Measurements from ENCODE around the gene KRTAP4-8. TPM values are rescaled to one million over a fixed set of nuclear protein-coding genes. Genes with fewer than 3 reads are reported as not detected.
"Not testable (repeated sequence)": the region's sequence is repeated elsewhere in the genome, so short reads cannot be mapped to it uniquely, and the experiment has no call there.

Gene KRTAP4-8
- total and polyA plus RNA-seq, 2 of the 13 experiments (the other 11 are each of a cell fraction or from before 2014, with no cell fraction given) = not detected

DNA sequence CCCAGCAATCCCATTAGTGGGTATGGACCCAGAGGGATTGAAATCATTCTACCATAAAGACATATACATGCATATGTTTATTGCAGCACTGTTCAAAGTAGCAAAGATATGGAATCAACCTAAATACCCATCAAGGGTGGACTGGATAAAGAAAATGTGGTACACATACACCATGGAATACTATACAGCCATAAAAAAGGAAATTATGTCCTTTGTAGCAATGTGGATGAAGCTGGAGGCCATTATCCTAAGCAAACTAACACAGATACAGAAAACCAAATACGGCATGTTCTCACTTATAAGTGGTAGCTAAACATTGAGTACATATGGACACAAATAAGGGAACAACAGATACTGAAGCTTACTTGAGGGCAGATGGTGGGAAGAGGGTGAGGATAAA is 40.4 kb downstream of the KRTAP4-8 start:
- H3K9me3 ChIP-seq (ENCODE audit: low read length) = no peaks in the 10 kb centered on the region
- no peaks in the 10 kb centered on the region for H3K27me3 ChIP-seq (ENCODE audit: control insufficient read depth in 1 of 2, insufficient read depth in 2 of 2, low read length in 2 of 2)
- no TSS peak for BruUV-seq (replicated peaks)
- H3K4me3 ChIP-seq (replicated peaks in 1 of 3; ENCODE audit: insufficient read depth in 1 of 3, low read depth in 2 of 3, low read length in 3 of 3) = no peak overlapping the region
- no peak overlapping the region for H3K4me2 ChIP-seq (ENCODE audit: low read depth, low read length)
- no peaks in the 10 kb centered on the region for H4K20me1 ChIP-seq (ENCODE audit: insufficient read depth, low read length)
- no peak overlapping the region for H3K9ac ChIP-seq (ENCODE audit: insufficient read depth, low read depth, low read length)
- CTCF ChIA-PET (ENCODE audit: low intra/inter-chr PET ratio, low total read pairs) = no interaction called here
- no peaks in the 10 kb centered on the region for H3K36me3 ChIP-seq (replicated peaks in 1 of 2; ENCODE audit: control insufficient read depth in 1 of 2, insufficient read depth in 2 of 2, low read length in 2 of 2)
- ATAC-seq (no peak), DNase-seq (ENCODE audit: low spot score) (no peak), FAIRE-seq (no peak)
- no peak overlapping the region for H3K27ac ChIP-seq (ENCODE audit: extremely low read length, insufficient read depth, low read length)
- POLR2A ChIA-PET = no interaction called here
- WGBS (ENCODE audit: low lambda C conversion rate) = 100% methylated on average over 1 of the region's 1 CpG
- peaks cover 44% of the 10 kb centered on the region for H3K4me1 ChIP-seq (ENCODE audit: insufficient read depth, low read length)
- intact Hi-C loops (cut with micrococcal nuclease; ENCODE audit: unreplicated experiment) (no loop called here), in situ Hi-C loops (cut with HindIII; ENCODE audit: extremely low pct_ligation_motif_present, low pct_unique_long_range_greater_than_20kb) (loop anchor here (5.0 to 10.0 kb wide), 2 partner anchors 50 to 103 kb away; partner anchors contain the start of gene KRTAP3-1)
- no peak overlapping the region for H2AFZ ChIP-seq (ENCODE audit: low read length)
- no peaks in the 10 kb centered on the region for H3K79me2 ChIP-seq (ENCODE audit: insufficient read depth, low read length)
- TF ChIP-seq HMG20A (CRISPR knock-in tag; IDR thresholded peaks at IDR 0.05; ENCODE audit: borderline replicate concordance) (peak; percentile 15; the same call in 1 of the 2 replicates), MATR3 (CRISPR knock-in tag; IDR thresholded peaks at IDR 0.05) (no peak)

DNA sequence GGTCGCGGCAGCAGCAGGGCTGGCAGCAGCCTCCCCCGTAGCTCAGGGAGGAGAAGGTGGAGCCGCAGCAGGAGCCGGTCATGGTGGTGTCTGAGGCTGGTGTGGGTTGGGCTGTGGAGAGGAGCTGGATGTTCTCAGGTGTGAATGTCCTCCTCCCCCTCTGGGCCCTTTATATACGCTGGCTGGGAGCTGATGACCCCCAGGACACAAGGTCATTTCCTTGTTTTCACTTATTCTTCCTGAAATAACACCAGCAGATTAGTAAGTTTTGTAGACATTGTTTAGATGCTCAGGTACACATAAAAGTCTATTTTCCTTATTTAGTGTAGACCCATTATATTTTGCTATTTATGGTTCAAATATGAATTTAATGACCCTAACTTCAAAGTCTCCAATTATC is 42.8 kb downstream of the KRTAP4-8 start, which contains the start of gene KRTAP2-2:
Gene KRTAP2-2 (minus strand): TSS at position 101 of the 400 bp plus-strand sequence. CDS start 19 bp downstream, at position 82.
- H3K79me2 ChIP-seq (ENCODE audit: insufficient read depth, low read length); H3K4me3 ChIP-seq (replicated peaks in 1 of 3; ENCODE audit: insufficient read depth in 1 of 3, low read depth in 2 of 3, low read length in 3 of 3); intact Hi-C loops (cut with micrococcal nuclease; ENCODE audit: unreplicated experiment); ATAC-seq; H4K20me1 ChIP-seq (ENCODE audit: insufficient read depth, low read length); H3K36me3 ChIP-seq (replicated peaks in 1 of 2; ENCODE audit: control insufficient read depth in 1 of 2, insufficient read depth in 2 of 2, low read length in 2 of 2); H3K27ac ChIP-seq (ENCODE audit: extremely low read length, insufficient read depth, low read length); H3K9me3 ChIP-seq (ENCODE audit: low read length); CTCF ChIA-PET (ENCODE audit: low intra/inter-chr PET ratio, low total read pairs); H3K9ac ChIP-seq (ENCODE audit: insufficient read depth, low read depth, low read length); POLR2A ChIA-PET; DNase-seq (ENCODE audit: low spot score); H3K4me2 ChIP-seq (ENCODE audit: low read depth, low read length); H2AFZ ChIP-seq (ENCODE audit: low read length); FAIRE-seq; BruUV-seq (replicated peaks); H3K27me3 ChIP-seq (ENCODE audit: control insufficient read depth in 1 of 2, insufficient read depth in 2 of 2, low read length in 2 of 2): not testable (repeated sequence)
- H3K4me1 ChIP-seq (ENCODE audit: insufficient read depth, low read length) = peaks cover 23% of the 10 kb centered on the region
- in situ Hi-C loops (cut with HindIII; ENCODE audit: extremely low pct_ligation_motif_present, low pct_unique_long_range_greater_than_20kb) = loop anchor here (5.0 to 10.0 kb wide), 2 partner anchors 48 to 100 kb away; partner anchors contain the start of gene KRTAP3-1
- 50% methylated on average over 1 of the region's 6 CpGs for WGBS (ENCODE audit: low lambda C conversion rate)

DNA sequence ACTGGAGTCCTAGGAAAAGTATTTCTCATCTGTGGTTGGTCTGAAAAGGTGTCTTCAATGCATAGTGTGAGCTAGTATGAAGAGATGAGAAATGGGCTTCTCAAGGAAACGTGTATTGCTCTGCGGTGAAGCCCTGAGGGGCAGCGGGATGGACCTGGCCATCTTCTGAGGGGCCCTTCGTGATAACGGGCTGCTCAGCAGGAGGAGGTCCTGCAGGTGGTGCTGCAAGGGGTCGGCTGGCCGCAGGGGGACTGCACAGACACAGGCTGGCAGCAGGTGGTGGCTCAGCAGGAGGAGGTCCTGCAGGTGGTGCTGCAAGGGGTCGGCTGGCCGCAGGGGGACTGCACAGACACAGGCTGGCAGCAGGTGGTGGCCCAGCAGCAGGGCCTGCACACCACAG is 43.4 kb downstream of the KRTAP4-8 start:
- in situ Hi-C loops (cut with HindIII; ENCODE audit: extremely low pct_ligation_motif_present, low pct_unique_long_range_greater_than_20kb) = loop anchor here (10.0 kb wide), 1 partner anchor 100 kb away; no protein-coding TSS in a partner anchor
- H3K4me1 ChIP-seq (ENCODE audit: insufficient read depth, low read length) = peaks cover 18% of the 10 kb centered on the region
- H3K9ac ChIP-seq (ENCODE audit: insufficient read depth, low read depth, low read length); H4K20me1 ChIP-seq (ENCODE audit: insufficient read depth, low read length); H3K4me2 ChIP-seq (ENCODE audit: low read depth, low read length); H3K36me3 ChIP-seq (replicated peaks in 1 of 2; ENCODE audit: control insufficient read depth in 1 of 2, insufficient read depth in 2 of 2, low read length in 2 of 2); H3K9me3 ChIP-seq (ENCODE audit: low read length); H3K27ac ChIP-seq (ENCODE audit: extremely low read length, insufficient read depth, low read length); ATAC-seq; H3K27me3 ChIP-seq (ENCODE audit: control insufficient read depth in 1 of 2, insufficient read depth in 2 of 2, low read length in 2 of 2); DNase-seq (ENCODE audit: low spot score); H2AFZ ChIP-seq (ENCODE audit: low read length); H3K79me2 ChIP-seq (ENCODE audit: insufficient read depth, low read length); FAIRE-seq; intact Hi-C loops (cut with micrococcal nuclease; ENCODE audit: unreplicated experiment); H3K4me3 ChIP-seq (replicated peaks in 1 of 3; ENCODE audit: insufficient read depth in 1 of 3, low read depth in 2 of 3, low read length in 3 of 3); BruUV-seq (replicated peaks); POLR2A ChIA-PET; CTCF ChIA-PET (ENCODE audit: low intra/inter-chr PET ratio, low total read pairs): not testable (repeated sequence)
- 88% methylated on average over 7 of the region's 9 CpGs for WGBS (ENCODE audit: low lambda C conversion rate)

All from HepG2 (cell line).